ENCODE results near the gene ASB6.

Gene ASB6

GRCh38 chr9:129635099-129636065 lies 6.6 kb downstream of the ASB6 start:
- Histone ChIP-seq H2BK12ac (ENCODE audit: low read length) (peak overlapping the region; percentile 6), H4K8ac (ENCODE audit: low read depth, low read length) (peak overlapping the region; percentile 17), H3K23ac (ENCODE audit: low read depth, low read length, poor library complexity) (peak overlapping the region; percentile 65), H3K27me3 (ENCODE audit: control insufficient read depth in 3 of 3, insufficient read depth in 3 of 3, low read depth in 1 of 3, low read length in 3 of 3) (no peaks in the 10 kb centered on the region), H3K4ac (ENCODE audit: low read length) (no peak overlapping the region), H2AK5ac (ENCODE audit: low read depth, low read length) (no peak overlapping the region), H3K18ac (ENCODE audit: low read length) (no peak overlapping the region), H3K9ac (ENCODE audit: low read depth, low read length, poor library complexity) (no peak overlapping the region), H3K79me1 (ENCODE audit: low read depth, low read length) (peaks cover 33% of the 10 kb centered on the region), H2AFZ (ENCODE audit: low read length) (no peak overlapping the region), H3K27ac (replicated peaks; ENCODE audit: low read length) (no peak overlapping the region), H2BK15ac (ENCODE audit: low read length) (no peak overlapping the region), H3K4me1 (ENCODE audit: control insufficient read depth in 2 of 2, insufficient read depth in 1 of 2, low read depth in 1 of 2, low read length in 2 of 2) (peaks cover 0 to under 1% of the 10 kb centered on the region in 2 donors), H3K4me2 (ENCODE audit: insufficient read depth, low read length, poor library complexity, severe bottlenecking) (no peak overlapping the region), H3K4me3 (ENCODE audit: low read length in 2 of 2) (no peak overlapping the region), H3K9me3 (replicated peaks in 1 of 2; ENCODE audit: control insufficient read depth in 2 of 2, insufficient read depth in 1 of 2, low read depth in 1 of 2, low read length in 2 of 2) (no peaks in the 10 kb centered on the region), H4K91ac (ENCODE audit: low read depth, low read length, poor library complexity) (no peak overlapping the region), H2BK5ac (ENCODE audit: low read length) (no peak overlapping the region), H2BK120ac (ENCODE audit: low read depth, low read length) (no peak overlapping the region), H3K14ac (ENCODE audit: low read length) (peak overlapping the region; percentile 8), H3K36me3 (replicated peaks in 1 of 2; ENCODE audit: control insufficient read depth in 2 of 2, insufficient read depth in 2 of 2, low read length in 2 of 2) (peaks cover 61 to 88% of the 10 kb centered on the region in 2 donors)
- no peak for DNase-seq (ENCODE audit: low spot score)
- WGBS, 2 donors (ENCODE audit: extremely low coverage in 2 of 2, insufficient read length in 2 of 2, insufficient replicate concordance in 1 of 2): no CpG with 5 or more reads among the region's 34 CpGs

DNA sequence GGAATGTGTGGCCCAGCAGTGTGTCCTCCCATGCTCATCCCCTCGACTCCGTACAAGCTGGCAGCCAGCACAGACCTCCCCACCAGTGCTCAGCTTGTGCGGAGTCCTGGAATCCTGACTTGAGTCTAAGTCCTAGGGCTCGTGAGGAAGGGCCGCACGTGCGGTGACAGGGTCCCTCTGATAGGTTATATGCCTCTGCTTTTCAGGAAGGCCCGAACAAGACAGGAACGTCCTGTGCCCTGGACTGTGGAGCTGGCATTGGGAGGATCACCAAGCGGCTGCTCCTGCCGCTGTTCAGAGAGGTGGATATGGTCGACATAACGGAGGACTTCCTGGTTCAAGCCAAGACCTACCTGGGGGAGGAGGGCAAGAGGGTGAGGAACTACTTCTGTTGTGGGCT lies 8.1 kb downstream of the ASB6 start:
- DNase-seq (ENCODE audit: low spot score): no peak
- H2AK5ac ChIP-seq (ENCODE audit: low read depth, low read length): no peak overlapping the region
- H3K4me1 ChIP-seq (ENCODE audit: control insufficient read depth in 2 of 2, insufficient read depth in 1 of 2, low read depth in 1 of 2, low read length in 2 of 2): no peaks in the 10 kb centered on the region
- no peak overlapping the region for H3K4me3 ChIP-seq (ENCODE audit: low read length in 2 of 2)
- no peak overlapping the region for H2AFZ ChIP-seq (ENCODE audit: low read length)
- H3K18ac ChIP-seq (ENCODE audit: low read length): no peak overlapping the region
- WGBS, 2 donors (ENCODE audit: extremely low coverage in 2 of 2, insufficient read length in 2 of 2, insufficient replicate concordance in 1 of 2): no CpG with 5 or more reads among the region's 13 CpGs
- H3K4ac ChIP-seq (ENCODE audit: low read length): no peak overlapping the region
- no peak overlapping the region for H3K14ac ChIP-seq (ENCODE audit: low read length)
- no peak overlapping the region for H2BK5ac ChIP-seq (ENCODE audit: low read length)
- no peak overlapping the region for H3K23ac ChIP-seq (ENCODE audit: low read depth, low read length, poor library complexity)
- H3K9ac ChIP-seq (ENCODE audit: low read depth, low read length, poor library complexity): no peak overlapping the region
- H4K8ac ChIP-seq (ENCODE audit: low read depth, low read length): no peak overlapping the region
- H3K27ac ChIP-seq (replicated peaks; ENCODE audit: low read length): no peak overlapping the region
- peaks cover 56 to 92% of the 10 kb centered on the region in 2 donors for H3K36me3 ChIP-seq (replicated peaks in 1 of 2; ENCODE audit: control insufficient read depth in 2 of 2, insufficient read depth in 2 of 2, low read length in 2 of 2)
- H2BK15ac ChIP-seq (ENCODE audit: low read length): no peak overlapping the region
- H4K91ac ChIP-seq (ENCODE audit: low read depth, low read length, poor library complexity): no peak overlapping the region
- H3K9me3 ChIP-seq (replicated peaks in 1 of 2; ENCODE audit: control insufficient read depth in 2 of 2, insufficient read depth in 1 of 2, low read depth in 1 of 2, low read length in 2 of 2): no peaks in the 10 kb centered on the region
- H2BK120ac ChIP-seq (ENCODE audit: low read depth, low read length): no peak overlapping the region
- peaks cover 28% of the 10 kb centered on the region for H3K79me1 ChIP-seq (ENCODE audit: low read depth, low read length)
- no peak overlapping the region for H2BK12ac ChIP-seq (ENCODE audit: low read length)
- H3K4me2 ChIP-seq (ENCODE audit: insufficient read depth, low read length, poor library complexity, severe bottlenecking): no peak overlapping the region
- no peaks in the 10 kb centered on the region for H3K27me3 ChIP-seq (ENCODE audit: control insufficient read depth in 3 of 3, insufficient read depth in 3 of 3, low read depth in 1 of 3, low read length in 3 of 3)

GRCh38 chr9:129633207-129633606 lies 8.7 kb downstream of the ASB6 start:
- no peak overlapping the region for H2BK5ac ChIP-seq (ENCODE audit: low read length)
- no peak for DNase-seq (ENCODE audit: low spot score)
- H3K4me2 ChIP-seq (ENCODE audit: insufficient read depth, low read length, poor library complexity, severe bottlenecking): no peak overlapping the region
- H3K36me3 ChIP-seq (replicated peaks in 1 of 2; ENCODE audit: control insufficient read depth in 2 of 2, insufficient read depth in 2 of 2, low read length in 2 of 2): peaks cover 50 to 92% of the 10 kb centered on the region in 2 donors
- H3K27ac ChIP-seq (replicated peaks; ENCODE audit: low read length): no peak overlapping the region
- no peaks in the 10 kb centered on the region for H3K9me3 ChIP-seq (replicated peaks in 1 of 2; ENCODE audit: control insufficient read depth in 2 of 2, insufficient read depth in 1 of 2, low read depth in 1 of 2, low read length in 2 of 2)
- no peak overlapping the region for H3K4me3 ChIP-seq (ENCODE audit: low read length in 2 of 2)
- WGBS, 2 donors (ENCODE audit: extremely low coverage in 2 of 2, insufficient read length in 2 of 2, insufficient replicate concordance in 1 of 2): no CpG with 5 or more reads among the region's 4 CpGs
- H3K14ac ChIP-seq (ENCODE audit: low read length): no peak overlapping the region
- no peak overlapping the region for H4K8ac ChIP-seq (ENCODE audit: low read depth, low read length)
- H2BK15ac ChIP-seq (ENCODE audit: low read length): no peak overlapping the region
- H2AFZ ChIP-seq (ENCODE audit: low read length): no peak overlapping the region
- H3K79me1 ChIP-seq (ENCODE audit: low read depth, low read length): peaks cover 27% of the 10 kb centered on the region
- no peak overlapping the region for H2BK120ac ChIP-seq (ENCODE audit: low read depth, low read length)
- H4K91ac ChIP-seq (ENCODE audit: low read depth, low read length, poor library complexity): no peak overlapping the region
- no peak overlapping the region for H2AK5ac ChIP-seq (ENCODE audit: low read depth, low read length)
- no peak overlapping the region for H3K4ac ChIP-seq (ENCODE audit: low read length)
- no peak overlapping the region for H3K9ac ChIP-seq (ENCODE audit: low read depth, low read length, poor library complexity)
- no peaks in the 10 kb centered on the region for H3K4me1 ChIP-seq (ENCODE audit: control insufficient read depth in 2 of 2, insufficient read depth in 1 of 2, low read depth in 1 of 2, low read length in 2 of 2)
- no peak overlapping the region for H2BK12ac ChIP-seq (ENCODE audit: low read length)
- no peaks in the 10 kb centered on the region for H3K27me3 ChIP-seq (ENCODE audit: control insufficient read depth in 3 of 3, insufficient read depth in 3 of 3, low read depth in 1 of 3, low read length in 3 of 3)
- no peak overlapping the region for H3K23ac ChIP-seq (ENCODE audit: low read depth, low read length, poor library complexity)
- no peak overlapping the region for H3K18ac ChIP-seq (ENCODE audit: low read length)

DNA sequence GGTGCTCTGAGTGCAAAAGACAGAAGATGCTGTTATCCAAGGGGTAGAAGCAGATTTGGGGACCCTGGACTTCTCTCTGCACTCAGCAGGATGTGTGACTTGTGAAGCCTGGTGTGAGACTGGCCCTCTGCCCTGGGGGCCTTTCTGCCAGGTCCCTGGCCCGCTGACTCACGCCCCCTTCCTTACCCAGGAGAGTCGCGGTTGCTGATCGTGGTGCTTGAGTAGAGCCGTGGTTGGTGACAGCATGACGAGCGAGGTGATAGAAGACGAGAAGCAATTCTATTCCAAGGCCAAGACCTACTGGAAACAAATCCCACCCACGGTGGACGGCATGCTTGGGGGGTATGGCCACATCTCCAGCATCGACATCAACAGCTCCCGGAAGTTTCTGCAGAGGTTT lies 9.5 kb downstream of the ASB6 start:
- H2AFZ ChIP-seq (ENCODE audit: low read length): no peak overlapping the region
- H3K14ac ChIP-seq (ENCODE audit: low read length): no peak overlapping the region
- peaks cover 43 to 92% of the 10 kb centered on the region in 2 donors for H3K36me3 ChIP-seq (replicated peaks in 1 of 2; ENCODE audit: control insufficient read depth in 2 of 2, insufficient read depth in 2 of 2, low read length in 2 of 2)
- no peak for DNase-seq (ENCODE audit: low spot score)
- H3K79me1 ChIP-seq (ENCODE audit: low read depth, low read length): peaks cover 28% of the 10 kb centered on the region
- WGBS, 2 donors (ENCODE audit: extremely low coverage in 2 of 2, insufficient read length in 2 of 2, insufficient replicate concordance in 1 of 2): no CpG with 5 or more reads among the region's 13 CpGs
- no peak overlapping the region for H3K23ac ChIP-seq (ENCODE audit: low read depth, low read length, poor library complexity)
- no peak overlapping the region for H3K4me2 ChIP-seq (ENCODE audit: insufficient read depth, low read length, poor library complexity, severe bottlenecking)
- no peak overlapping the region for H3K4me3 ChIP-seq (ENCODE audit: low read length in 2 of 2)
- H3K9me3 ChIP-seq (replicated peaks in 1 of 2; ENCODE audit: control insufficient read depth in 2 of 2, insufficient read depth in 1 of 2, low read depth in 1 of 2, low read length in 2 of 2): no peaks in the 10 kb centered on the region
- no peak overlapping the region for H3K4ac ChIP-seq (ENCODE audit: low read length)
- H3K18ac ChIP-seq (ENCODE audit: low read length): no peak overlapping the region
- no peak overlapping the region for H4K8ac ChIP-seq (ENCODE audit: low read depth, low read length)
- H3K4me1 ChIP-seq (ENCODE audit: control insufficient read depth in 2 of 2, insufficient read depth in 1 of 2, low read depth in 1 of 2, low read length in 2 of 2): peaks cover 0 to 7% of the 10 kb centered on the region in 2 donors
- H3K27ac ChIP-seq (replicated peaks; ENCODE audit: low read length): no peak overlapping the region
- H4K91ac ChIP-seq (ENCODE audit: low read depth, low read length, poor library complexity): no peak overlapping the region
- no peak overlapping the region for H2AK5ac ChIP-seq (ENCODE audit: low read depth, low read length)
- no peaks in the 10 kb centered on the region for H3K27me3 ChIP-seq (ENCODE audit: control insufficient read depth in 3 of 3, insufficient read depth in 3 of 3, low read depth in 1 of 3, low read length in 3 of 3)
- H2BK5ac ChIP-seq (ENCODE audit: low read length): no peak overlapping the region
- H2BK120ac ChIP-seq (ENCODE audit: low read depth, low read length): no peak overlapping the region
- H2BK12ac ChIP-seq (ENCODE audit: low read length): no peak overlapping the region
- H2BK15ac ChIP-seq (ENCODE audit: low read length): no peak overlapping the region
- H3K9ac ChIP-seq (ENCODE audit: low read depth, low read length, poor library complexity): no peak overlapping the region
